H1 (cell line): Measurements from ENCODE around the gene HTRA1. TPM values are rescaled to one million over a fixed set of nuclear protein-coding genes. Genes with fewer than 3 reads are reported as not detected.

Experiments used
- ATF3 ChIP-seq: IDR thresholded peaks from 2 replicates; pipeline ENCODE4 v1.6.1; 2011; ENCODE audit warnings: low read depth, mild to moderate bottlenecking, low read length; ENCODE audit not compliant: insufficient read depth
- CTCF ChIP-seq, 3 experiments: IDR thresholded peaks; 1 replicate in 2 of 3; 2 replicates in 1 of 3; pipeline versions ENCODE4 v1.5.1 to v1.6.1; 2011; ENCODE audit warnings: low read length in 3 of 3, mild to moderate bottlenecking in 3 of 3, inconsistent platforms in 2 of 3, low read depth in 1 of 3, moderate library complexity in 1 of 3; ENCODE audit not compliant: insufficient read depth in 1 of 3; ENCODE audit errors: control extremely low read depth in 1 of 3
- SIN3A ChIP-seq, 2 experiments: IDR thresholded peaks in 1 of 2; conservative IDR thresholded peaks in 1 of 2; 2 replicates each; pipeline ENCODE4 v1.6.1; 2011 to 2012; ENCODE audit warnings: low read length in 2 of 2, improper control_type of control experiment in 1 of 2, low read depth in 1 of 2, mild to moderate bottlenecking in 1 of 2
- polyA plus RNA-seq, 7 experiments: library from polyadenylated mRNA; depleted of rRNA in 3 of 7; stranded (reverse) in 5 of 7; unstranded in 2 of 7; fragments of >200 nt in 5 of 7; fragments of 200-250 nt in 2 of 7; gene quantifications; 1 replicate in 5 of 7; 2 replicates in 1 of 7; 4 replicates in 1 of 7; pipeline versions ENCODE4 v1.2.1 to v1.2.3, GENCODE V29; 2011 to 2013; ENCODE audit warnings: missing spikeins in 2 of 7, mixed read lengths in 2 of 7
- total RNA-seq: library from RNA; stranded (reverse); fragmentation: NEBNext Ultra II Directional; extraction: Animal tissue kit (Norgen Biotek cat#: 25700); gene quantifications from 2 replicates; pipeline ENCODE4 v1.2.1, GENCODE V29; 2021

HTRA1 gene
- total and polyA plus RNA-seq, 2 of the 8 experiments (the other 6 are each of a cell fraction or from before 2014, with no cell fraction given), result 15.8 to 20.1 TPM

GRCh38 chr10:122445469-122445868 is 15.9 kb upstream of the HTRA1 start (continued):
- TF ChIP-seq SIN3A (conservative IDR thresholded peaks at IDR 0.05 in 1 of 2, IDR thresholded peaks at IDR 0.05 in 1 of 2; ENCODE audit: low read depth in 1 of 2, low read length in 2 of 2) (no peak), CTCF (IDR thresholded peaks at IDR 0.05; ENCODE audit: control extremely low read depth in 1 of 3, insufficient read depth in 1 of 3, low read depth in 1 of 3, low read length in 3 of 3) (no peak), ATF3 (no peak)
